Mesothelial cell of epicardium (in vitro differentiated cells): Measurements from ENCODE around the gene PDE6B. TPM values are rescaled to one million over a fixed set of nuclear protein-coding genes. Genes with fewer than 3 reads are reported as not detected.
A peak's percentile ranks its signal among the peaks of the same experiment; 100 is the strongest.
"Not testable (repeated sequence)": the region's sequence is repeated elsewhere in the genome, so short reads cannot be mapped to it uniquely, and the experiment has no call there.

Experiments
- DNase-seq, 2 experiments: peaks; one replicate each; pipeline ENCODE4 v3.0.0; 2021; ENCODE audit warnings: low spot score in 2 of 2; ENCODE audit not compliant: unreplicated experiment in 2 of 2
- H3K27ac Mint-ChIP-seq: 2 replicates; pipeline ENCODE4 v1.8.0; 2021; ENCODE audit warnings: mixed read lengths
- H3K27me3 Mint-ChIP-seq: 2 replicates; pipeline ENCODE4 v1.8.0; 2021; ENCODE audit warnings: low read depth, mixed read lengths
- H3K36me3 Mint-ChIP-seq: 2 replicates; pipeline ENCODE4 v1.8.0; 2021; ENCODE audit warnings: mixed read lengths
- H3K4me1 Mint-ChIP-seq: 2 replicates; pipeline ENCODE4 v1.8.0; 2021; ENCODE audit warnings: mixed read lengths
- H3K4me3 Mint-ChIP-seq: 2 replicates; pipeline ENCODE4 v1.8.0; 2021; ENCODE audit warnings: mild to moderate bottlenecking, moderate library complexity, mixed read lengths
- H3K9me3 Mint-ChIP-seq: 2 replicates; pipeline ENCODE4 v1.8.0; 2021; ENCODE audit warnings: mixed read lengths
- CTCF ChIP-seq: fragments of 200-600 bp; sonication (generic); IDR thresholded peaks from one replicate; pipeline ENCODE4 v1.5.0; 2021; ENCODE audit warnings: antibody characterized with exemption; ENCODE audit not compliant: unreplicated experiment
- total RNA-seq: library from RNA; stranded (reverse); gene quantifications from 3 replicates; pipeline ENCODE4 v1.2.1, GENCODE V29; 2021

The PDE6B gene
- total RNA-seq, 1 donor from 2014 or later = 11.6 TPM

DNA sequence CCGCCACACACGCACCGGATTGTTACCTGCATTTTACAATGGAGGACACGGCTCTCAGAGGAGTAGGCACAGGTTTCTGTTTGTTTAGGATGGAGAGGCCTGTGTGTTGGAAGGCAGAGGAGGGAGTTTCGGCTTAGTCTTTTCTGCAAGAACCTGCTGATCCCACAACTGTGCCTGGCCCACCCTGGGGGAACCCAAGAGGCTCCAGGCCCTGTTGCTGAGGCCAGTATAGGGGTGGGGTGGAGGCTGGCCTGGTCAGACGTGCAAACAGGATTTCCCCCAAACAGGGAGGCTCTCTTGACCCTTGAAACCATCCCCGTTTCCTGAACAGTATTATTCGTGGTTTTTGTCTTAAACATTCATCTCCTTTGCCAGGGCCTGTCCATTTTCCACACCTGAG lies 64.3 kb downstream of the PDE6B start:
- H3K9me3 Mint-ChIP-seq = peaks cover 5% of the 10 kb centered on the region
- H3K36me3 Mint-ChIP-seq = no peaks in the 10 kb centered on the region
- H3K4me3 Mint-ChIP-seq = peak overlapping the region; percentile 44
- H3K27ac Mint-ChIP-seq = no peak overlapping the region
- no peak for DNase-seq
- H3K27me3 Mint-ChIP-seq = no peaks in the 10 kb centered on the region
- peaks cover 30% of the 10 kb centered on the region for H3K4me1 Mint-ChIP-seq
- TF ChIP-seq CTCF = no peak

DNA sequence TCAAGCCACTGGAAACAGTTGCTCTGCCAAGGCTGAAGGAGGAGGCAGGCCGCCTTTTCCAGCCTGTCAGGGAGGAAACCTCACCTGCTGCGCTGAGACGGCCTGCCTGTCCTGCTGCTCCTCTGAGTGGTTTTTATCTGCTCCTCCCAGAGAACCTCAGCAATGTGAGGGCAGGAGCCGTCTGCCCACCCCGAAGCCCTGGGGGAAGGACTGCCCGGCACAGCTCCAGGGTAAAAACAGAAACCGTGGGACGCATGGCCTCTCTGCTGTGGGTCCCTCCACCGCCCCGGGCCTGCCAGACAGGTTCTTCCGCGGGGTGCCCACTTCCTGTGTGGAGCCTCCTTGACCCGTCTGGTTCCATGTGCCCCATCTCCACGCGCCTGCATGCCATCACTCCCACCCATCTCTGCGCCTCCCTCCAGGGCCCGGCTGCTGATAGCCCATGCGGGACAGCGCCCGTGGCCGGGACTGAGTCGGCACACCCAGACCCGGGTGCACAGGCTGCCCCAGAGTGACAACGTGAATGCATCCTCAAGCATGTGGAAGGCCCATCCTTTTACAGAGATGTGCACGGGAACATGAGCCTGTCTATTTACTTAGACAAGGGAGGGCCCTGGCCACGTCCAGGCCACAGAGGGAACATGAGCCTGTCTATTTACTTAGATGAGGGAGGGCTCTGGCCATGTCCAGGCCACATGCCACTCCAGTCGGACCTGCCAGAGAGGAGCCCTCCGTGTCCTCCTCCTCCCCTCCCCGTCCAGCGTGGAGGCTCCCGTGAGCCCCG lies 67.6 kb downstream of the PDE6B start:
- H3K4me1 Mint-ChIP-seq = peaks cover 25% of the 10 kb centered on the region
- no peak for DNase-seq
- H3K36me3 Mint-ChIP-seq = no peaks in the 10 kb centered on the region
- peaks cover 5% of the 10 kb centered on the region for H3K9me3 Mint-ChIP-seq
- H3K4me3 Mint-ChIP-seq = no peak overlapping the region
- H3K27ac Mint-ChIP-seq = peak overlapping the region; percentile 64
- no peaks in the 10 kb centered on the region for H3K27me3 Mint-ChIP-seq
- TF ChIP-seq CTCF = no peak

GRCh38 chr4:694341-694940 lies 69.1 kb downstream of the PDE6B start:
- H3K9me3 Mint-ChIP-seq, H3K27me3 Mint-ChIP-seq, DNase-seq, H3K36me3 Mint-ChIP-seq, H3K27ac Mint-ChIP-seq, H3K4me3 Mint-ChIP-seq: not testable (repeated sequence)
- peaks cover 23% of the 10 kb centered on the region for H3K4me1 Mint-ChIP-seq

- no peaks in the 10 kb centered on the region for H3K36me3 Mint-ChIP-seq
- H3K27me3 Mint-ChIP-seq = peaks cover 12% of the 10 kb centered on the region
- H3K9me3 Mint-ChIP-seq = no peaks in the 10 kb centered on the region
- no peak overlapping the region for H3K4me3 Mint-ChIP-seq
- no peak for TF ChIP-seq CTCF
- H3K4me1 Mint-ChIP-seq = no peaks in the 10 kb centered on the region
- no peak for DNase-seq
- no peak overlapping the region for H3K27ac Mint-ChIP-seq
These were observed 74.6 kb downstream of the PDE6B start for GRCh38 chr4:699816-700580.

DNA sequence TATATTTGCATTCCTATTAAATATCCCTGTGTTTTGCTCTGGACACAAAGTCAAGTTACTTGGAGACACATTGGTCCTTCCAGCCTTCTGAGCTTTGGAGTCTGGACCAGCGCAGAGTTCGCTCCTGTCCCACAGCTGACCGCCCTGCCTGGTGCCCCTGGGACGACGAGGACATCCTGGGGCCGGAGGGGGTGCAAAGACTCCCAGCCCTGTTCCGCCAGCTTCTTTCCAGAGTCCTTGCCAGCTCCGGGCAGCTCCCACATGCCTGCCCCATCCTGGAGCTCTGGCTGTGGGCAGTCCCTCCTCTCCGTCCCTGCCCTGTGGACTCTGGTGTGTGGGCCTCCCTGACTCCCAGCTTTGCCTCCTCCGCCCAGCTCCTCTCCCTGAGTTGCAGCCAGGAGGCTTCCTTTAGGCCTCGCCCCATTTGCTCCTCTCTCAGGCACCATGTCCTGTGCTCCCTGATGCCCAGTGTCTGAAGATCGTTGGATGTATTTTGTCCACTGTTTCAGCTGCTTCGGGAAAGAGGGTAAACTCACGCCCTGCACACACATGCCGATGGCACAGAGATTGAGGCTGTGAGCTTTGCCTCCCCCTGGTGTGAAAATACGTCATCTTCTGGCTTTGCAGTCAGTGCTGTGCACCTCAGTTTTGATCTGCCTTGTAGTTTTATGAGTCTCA lies 75.4 kb downstream of the PDE6B start:
- H3K27ac Mint-ChIP-seq = no peak overlapping the region
- H3K27me3 Mint-ChIP-seq = peaks cover 12% of the 10 kb centered on the region
- H3K4me1 Mint-ChIP-seq = no peaks in the 10 kb centered on the region
- no peak overlapping the region for H3K4me3 Mint-ChIP-seq
- no peak for TF ChIP-seq CTCF
- no peak for DNase-seq
- H3K36me3 Mint-ChIP-seq = no peaks in the 10 kb centered on the region
- H3K9me3 Mint-ChIP-seq = no peaks in the 10 kb centered on the region
